Measurements from ENCODE around the gene LRMDA. TPM values are rescaled to one million over a fixed set of nuclear protein-coding genes. Genes with fewer than 3 reads are reported as not detected.

LRMDA gene
- total RNA-seq, 2 donors from 2014 or later: 12.2 to 25.4 TPM

- Histone ChIP-seq H3K4me3 (no peak overlapping the region), H3K9me3 (no peaks in the 10 kb centered on the region), H3K27ac (no peak overlapping the region), H3K36me3 (replicated peaks in 1 of 2; ENCODE audit: insufficient read depth in 1 of 2, low read depth in 2 of 2) (no peaks in the 10 kb centered on the region), H3K27me3 (no peaks in the 10 kb centered on the region), H3K4me1 (peaks cover 14% of the 10 kb centered on the region)
- intact Hi-C loops (cut with DNase I): no loop called here
- DNase-seq (no peak), ATAC-seq (no peak)
- no peak for TF ChIP-seq POLR2A (IDR thresholded peaks at IDR 0.05)
- TF ChIP-seq, protein P1, sequence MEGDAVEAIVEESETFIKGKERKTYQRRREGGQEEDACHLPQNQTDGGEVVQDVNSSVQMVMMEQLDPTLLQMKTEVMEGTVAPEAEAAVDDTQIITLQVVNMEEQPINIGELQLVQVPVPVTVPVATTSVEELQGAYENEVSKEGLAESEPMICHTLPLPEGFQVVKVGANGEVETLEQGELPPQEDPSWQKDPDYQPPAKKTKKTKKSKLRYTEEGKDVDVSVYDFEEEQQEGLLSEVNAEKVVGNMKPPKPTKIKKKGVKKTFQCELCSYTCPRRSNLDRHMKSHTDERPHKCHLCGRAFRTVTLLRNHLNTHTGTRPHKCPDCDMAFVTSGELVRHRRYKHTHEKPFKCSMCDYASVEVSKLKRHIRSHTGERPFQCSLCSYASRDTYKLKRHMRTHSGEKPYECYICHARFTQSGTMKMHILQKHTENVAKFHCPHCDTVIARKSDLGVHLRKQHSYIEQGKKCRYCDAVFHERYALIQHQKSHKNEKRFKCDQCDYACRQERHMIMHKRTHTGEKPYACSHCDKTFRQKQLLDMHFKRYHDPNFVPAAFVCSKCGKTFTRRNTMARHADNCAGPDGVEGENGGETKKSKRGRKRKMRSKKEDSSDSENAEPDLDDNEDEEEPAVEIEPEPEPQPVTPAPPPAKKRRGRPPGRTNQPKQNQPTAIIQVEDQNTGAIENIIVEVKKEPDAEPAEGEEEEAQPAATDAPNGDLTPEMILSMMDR (IDR thresholded peaks at IDR 0.05): no peak
- WGBS, 2 donors: 83 to 85% methylated on average over 4 of the region's 4 CpGs
Measured at GRCh38 chr10:76198287-76199035, 767.0 kb downstream of the LRMDA start.

DNA sequence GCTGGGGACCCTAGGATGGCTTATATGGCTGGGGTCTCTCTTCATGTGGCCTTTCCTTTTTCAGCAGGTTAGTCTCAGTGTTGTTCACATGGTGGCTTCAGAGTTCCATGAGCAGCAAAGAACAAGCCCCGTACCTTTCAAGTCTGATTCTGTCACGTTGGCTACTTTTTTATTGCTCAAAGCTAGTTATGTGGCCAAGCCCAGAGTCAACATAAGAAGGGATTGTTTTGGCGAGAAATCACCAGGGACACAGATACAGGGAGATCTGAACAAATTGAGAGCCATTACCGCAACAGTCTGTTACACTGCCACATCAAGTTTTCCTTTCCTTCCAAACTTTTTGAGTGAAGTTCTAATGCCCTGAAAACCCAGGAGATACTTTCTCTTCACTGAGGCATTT lies 770.5 kb downstream of the LRMDA start:
- DNase-seq (no peak), ATAC-seq (no peak)
- Histone ChIP-seq H3K27me3 (no peaks in the 10 kb centered on the region), H3K4me3 (no peak overlapping the region), H3K27ac (no peak overlapping the region), H3K36me3 (replicated peaks in 1 of 2; ENCODE audit: insufficient read depth in 1 of 2, low read depth in 2 of 2) (no peaks in the 10 kb centered on the region), H3K4me1 (peaks cover 9% of the 10 kb centered on the region), H3K9me3 (no peaks in the 10 kb centered on the region)
- TF ChIP-seq POLR2A (IDR thresholded peaks at IDR 0.05): no peak
- TF ChIP-seq, protein P1 (IDR thresholded peaks at IDR 0.05): no peak
- intact Hi-C loops (cut with DNase I): no loop called here
- 81 to 87% methylated on average over 4 of the region's 4 CpGs for WGBS, 2 donors

DNA sequence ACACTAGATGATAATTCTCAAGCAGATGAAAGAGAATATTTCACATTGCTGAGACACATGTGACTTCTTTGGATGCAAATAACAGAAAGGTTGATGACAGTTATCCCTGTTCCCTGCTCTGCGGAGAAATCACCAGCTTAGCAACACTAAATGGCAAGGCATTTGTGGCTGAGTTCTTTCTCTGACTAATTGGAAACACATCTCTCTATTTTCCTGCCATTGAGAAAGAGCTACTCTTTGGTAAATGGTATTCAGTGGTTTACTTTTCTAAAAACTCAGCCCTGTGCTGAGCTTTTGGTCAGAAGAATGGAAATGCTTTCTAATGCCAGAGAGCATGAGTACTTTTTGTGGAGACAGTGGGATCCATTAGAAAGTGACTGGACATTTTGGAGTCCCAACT lies 771.4 kb downstream of the LRMDA start:
- Histone ChIP-seq H3K9me3 (no peaks in the 10 kb centered on the region), H3K36me3 (replicated peaks in 1 of 2; ENCODE audit: insufficient read depth in 1 of 2, low read depth in 2 of 2) (no peaks in the 10 kb centered on the region), H3K4me1 (peaks cover 8% of the 10 kb centered on the region), H3K27me3 (no peaks in the 10 kb centered on the region), H3K27ac (no peak overlapping the region), H3K4me3 (no peak overlapping the region)
- TF ChIP-seq POLR2A (IDR thresholded peaks at IDR 0.05): no peak
- TF ChIP-seq, protein P1 (IDR thresholded peaks at IDR 0.05): no peak
- DNase-seq (no peak), ATAC-seq (no peak)
- intact Hi-C loops (cut with DNase I): no loop called here
- WGBS, 2 donors: 92 to 100% methylated on average over 1 of the region's 1 CpG

GRCh38 chr10:76205361-76205760 lies 773.9 kb downstream of the LRMDA start:
- intact Hi-C loops (cut with DNase I): no loop called here
- Histone ChIP-seq H3K4me1 (peaks cover 8% of the 10 kb centered on the region), H3K4me3 (no peak overlapping the region), H3K27me3 (no peaks in the 10 kb centered on the region), H3K9me3 (no peaks in the 10 kb centered on the region), H3K36me3 (replicated peaks in 1 of 2; ENCODE audit: insufficient read depth in 1 of 2, low read depth in 2 of 2) (no peaks in the 10 kb centered on the region), H3K27ac (no peak overlapping the region)
- DNase-seq (no peak), ATAC-seq (no peak)
- TF ChIP-seq, protein P1 (IDR thresholded peaks at IDR 0.05): no peak
- TF ChIP-seq POLR2A (IDR thresholded peaks at IDR 0.05): no peak
- WGBS, 2 donors: 41 to 68% methylated on average over 2 of the region's 2 CpGs

GRCh38 chr10:76206797-76207352 lies 775.5 kb downstream of the LRMDA start:
- no peak for DNase-seq

More at GRCh38 chr10:76206797-76207352, 775.5 kb downstream of the LRMDA start:
- Histone ChIP-seq H3K36me3 (replicated peaks in 1 of 2; ENCODE audit: insufficient read depth in 1 of 2, low read depth in 2 of 2) (no peaks in the 10 kb centered on the region), H3K27me3 (no peaks in the 10 kb centered on the region), H3K4me1 (peaks cover 8% of the 10 kb centered on the region), H3K9me3 (no peaks in the 10 kb centered on the region), H3K27ac (no peak overlapping the region), H3K4me3 (no peak overlapping the region)
- no peak for ATAC-seq
- no peak for TF ChIP-seq POLR2A (IDR thresholded peaks at IDR 0.05)
- TF ChIP-seq, protein P1 (IDR thresholded peaks at IDR 0.05): no peak
- WGBS, 2 donors: 87 to 98% methylated on average over 8 of the region's 8 CpGs
- intact Hi-C loops (cut with DNase I): no loop called here

All from body of pancreas (tissue), 4 donors.